ENCODE measurements around the gene CNTNAP2. TPM values are rescaled to one million over a fixed set of nuclear protein-coding genes. Genes with fewer than 3 reads are reported as not detected.

The CNTNAP2 gene
- total RNA-seq, 2 donors from 2014 or later = 171 to 228 TPM

GRCh38 chr7:147014286-147014955 is 897.8 kb downstream of the CNTNAP2 start:
- Mint-ChIP-seq H3K9me3 (no peaks in the 10 kb centered on the region), H3K27me3 (ENCODE audit: insufficient read depth) (no peaks in the 10 kb centered on the region), H3K4me1 (peaks cover 7% of the 10 kb centered on the region), H3K27ac (no peak overlapping the region), H3K4me3 (no peak overlapping the region), H3K36me3 (ENCODE audit: low read depth) (no peaks in the 10 kb centered on the region)
- Histone ChIP-seq H3K4me1 (ENCODE audit: control insufficient read depth, insufficient read depth, low read length) (no peaks in the 10 kb centered on the region), H3K36me3 (ENCODE audit: control insufficient read depth, insufficient read depth, low read length) (no peaks in the 10 kb centered on the region), H3K27ac (ENCODE audit: low read depth, low read length) (no peak overlapping the region), H3K4me3 (ENCODE audit: low read length) (no peak overlapping the region), H3K9ac (ENCODE audit: extremely low read depth, low read length, poor library complexity, severe bottlenecking) (no peak overlapping the region), H3K27me3 (ENCODE audit: control insufficient read depth, insufficient read depth, low read length, poor library complexity, severe bottlenecking) (no peaks in the 10 kb centered on the region), H3K9me3 (ENCODE audit: control insufficient read depth, low read length) (no peaks in the 10 kb centered on the region)
- no peak for DNase-seq
- TF ChIP-seq CTCF (conservative IDR thresholded peaks at IDR 0.05) = no peak
- 95% methylated on average over 3 of the region's 4 CpGs; no CpG with 5 or more reads in 1 of the 2 experiments for WGBS, 2 experiments (ENCODE audit: insufficient coverage in 1 of 2, insufficient read length in 1 of 2)

GRCh38 chr7:147015999-147016398 is 899.4 kb downstream of the CNTNAP2 start:
- Mint-ChIP-seq H3K4me1 (peaks cover 7% of the 10 kb centered on the region), H3K4me3 (no peak overlapping the region), H3K9me3 (no peaks in the 10 kb centered on the region), H3K27ac (no peak overlapping the region), H3K27me3 (ENCODE audit: insufficient read depth) (no peaks in the 10 kb centered on the region), H3K36me3 (ENCODE audit: low read depth) (no peaks in the 10 kb centered on the region)
- no peak overlapping the region for H3K9ac ChIP-seq (ENCODE audit: extremely low read depth, low read length, poor library complexity, severe bottlenecking)
- no peaks in the 10 kb centered on the region for H3K36me3 ChIP-seq (ENCODE audit: control insufficient read depth, insufficient read depth, low read length)
- no peak for DNase-seq
- TF ChIP-seq CTCF (conservative IDR thresholded peaks at IDR 0.05) = no peak
- H3K4me1 ChIP-seq (ENCODE audit: control insufficient read depth, insufficient read depth, low read length) = no peaks in the 10 kb centered on the region
- no peak overlapping the region for H3K4me3 ChIP-seq (ENCODE audit: low read length)
- H3K9me3 ChIP-seq (ENCODE audit: control insufficient read depth, low read length) = no peaks in the 10 kb centered on the region
- H3K27me3 ChIP-seq (ENCODE audit: control insufficient read depth, insufficient read depth, low read length, poor library complexity, severe bottlenecking) = no peaks in the 10 kb centered on the region
- 93 to 96% methylated on average over 4 to 5 of the region's 5 CpGs for WGBS, 2 experiments (ENCODE audit: insufficient coverage in 1 of 2, insufficient read length in 1 of 2)
- no peak overlapping the region for H3K27ac ChIP-seq (ENCODE audit: low read depth, low read length)

GRCh38 chr7:147022056-147022455 is 905.5 kb downstream of the CNTNAP2 start:
- Histone ChIP-seq H3K36me3 (ENCODE audit: control insufficient read depth, insufficient read depth, low read length) (no peaks in the 10 kb centered on the region), H3K9me3 (ENCODE audit: control insufficient read depth, low read length) (no peaks in the 10 kb centered on the region), H3K4me1 (ENCODE audit: control insufficient read depth, insufficient read depth, low read length) (no peaks in the 10 kb centered on the region), H3K27me3 (ENCODE audit: control insufficient read depth, insufficient read depth, low read length, poor library complexity, severe bottlenecking) (no peaks in the 10 kb centered on the region), H3K9ac (ENCODE audit: extremely low read depth, low read length, poor library complexity, severe bottlenecking) (no peak overlapping the region), H3K27ac (ENCODE audit: low read depth, low read length) (no peak overlapping the region), H3K4me3 (ENCODE audit: low read length) (no peak overlapping the region)
- H3K9me3 Mint-ChIP-seq = no peaks in the 10 kb centered on the region
- H3K4me3 Mint-ChIP-seq = no peak overlapping the region
- WGBS, 2 experiments (ENCODE audit: insufficient coverage in 1 of 2, insufficient read length in 1 of 2) = 87 to 100% methylated on average over 1 to 2 of the region's 2 CpGs
- no peaks in the 10 kb centered on the region for H3K36me3 Mint-ChIP-seq (ENCODE audit: low read depth)
- TF ChIP-seq CTCF (conservative IDR thresholded peaks at IDR 0.05) = no peak
- no peaks in the 10 kb centered on the region for H3K27me3 Mint-ChIP-seq (ENCODE audit: insufficient read depth)
- no peak for DNase-seq
- no peak overlapping the region for H3K27ac Mint-ChIP-seq
- H3K4me1 Mint-ChIP-seq = peaks cover 7% of the 10 kb centered on the region
